Ammon's horn (tissue), 1 donor: Measurements from ENCODE around the gene PRSS56.

Source experiments
- DNase-seq: peaks from one replicate; pipeline ENCODE4 v3.0.0-alpha.2; 2016; ENCODE audit warnings: low spot score

The PRSS56 gene

DNA sequence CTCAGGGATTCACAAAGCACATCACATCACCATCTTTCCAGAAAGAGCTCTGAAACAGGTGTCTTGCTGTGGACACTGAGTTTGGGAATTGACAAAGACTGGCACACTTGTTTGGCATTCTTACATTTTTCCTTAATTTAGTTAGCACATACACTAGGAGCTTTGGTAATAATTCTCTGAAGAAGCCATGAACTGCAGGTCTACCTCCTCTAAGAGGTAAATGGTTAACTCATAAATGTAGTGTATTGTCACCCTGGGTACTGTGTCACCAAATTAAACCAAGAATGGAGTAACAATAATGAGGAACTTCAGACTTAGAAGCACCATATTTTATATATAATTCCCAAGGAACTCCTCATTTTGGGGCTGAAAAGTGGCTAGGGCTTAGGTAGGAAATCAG lies 52.9 kb downstream of the PRSS56 start:
- DNase-seq: no peak

- DNase-seq: no peak
Measured at GRCh38 chr2:232573771-232574435, 53.7 kb downstream of the PRSS56 start.

DNA sequence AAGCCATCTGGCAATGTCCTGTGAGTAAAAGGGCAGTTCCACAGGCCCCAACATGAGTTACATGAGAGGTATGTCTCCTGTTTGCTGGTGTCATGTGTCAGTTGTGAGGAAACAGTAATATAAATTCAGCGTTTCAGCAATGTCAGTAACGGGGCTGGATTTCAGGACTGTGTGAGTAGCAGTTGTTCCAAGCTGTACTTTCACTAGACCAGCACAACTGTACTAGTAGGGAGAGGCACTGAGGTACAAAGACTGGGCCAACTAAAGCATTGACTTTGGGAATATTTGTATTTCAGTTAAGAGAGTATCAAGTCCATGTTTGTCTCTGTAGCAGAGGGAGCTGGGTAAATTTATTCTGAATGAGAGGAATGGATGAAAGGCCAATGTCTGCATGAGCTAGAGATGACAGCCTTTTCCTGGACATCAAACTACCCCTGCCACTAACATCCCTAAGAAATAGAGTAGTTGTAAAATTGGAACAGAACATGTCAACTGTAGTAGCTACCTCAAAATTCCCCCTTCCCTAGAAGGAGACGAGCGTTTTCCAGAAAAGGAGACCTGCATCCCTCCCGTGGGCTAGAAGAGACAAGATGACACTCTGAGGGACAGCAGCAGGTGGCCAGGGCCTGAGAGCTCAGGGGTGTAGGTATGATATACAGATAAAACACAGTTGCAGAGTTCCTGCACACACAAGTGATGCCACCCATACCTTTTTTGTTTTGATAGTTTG lies 54.7 kb downstream of the PRSS56 start:
- no peak for DNase-seq
